Natural killer cell (primary cell): ENCODE data around the gene TENM3. TPM values are rescaled to one million over a fixed set of nuclear protein-coding genes. Genes with fewer than 3 reads are reported as not detected.

ENCODE experiments used
- ATAC-seq, 3 donors: fragments of 150-1000 bp in 2 of 3; fragments of 200-7000 bp in 1 of 3; cut with Tn5 transposase; 1 replicate in 1 of 3; 2 replicates in 2 of 3; pipeline ENCODE4 v1.10.0; 2021; ENCODE audit warnings: mild to moderate bottlenecking in 2 of 3, moderate library complexity in 2 of 3
- DNase-seq, 2 donors: peaks; one replicate each; pipeline versions ENCODE4 v3.0.0 to v3.0.0-alpha.2; 2013 to 2021; ENCODE audit warnings: mixed read lengths in 1 of 2
- H3K27ac ChIP-seq: one replicate; pipeline ENCODE4 v1.5.1; 2013; ENCODE audit warnings: mild to moderate bottlenecking, low read length
- H3K27me3 ChIP-seq: one replicate; pipeline ENCODE4 v1.6.1; 2013; ENCODE audit warnings: low read length; ENCODE audit not compliant: control insufficient read depth, insufficient read depth
- H3K36me3 ChIP-seq: one replicate; pipeline ENCODE4 v1.6.1; 2013; ENCODE audit warnings: low read length; ENCODE audit not compliant: control insufficient read depth, insufficient read depth
- H3K4me1 ChIP-seq: one replicate; pipeline ENCODE4 v1.6.1; 2013; ENCODE audit warnings: low read length; ENCODE audit not compliant: control insufficient read depth, insufficient read depth
- H3K4me3 ChIP-seq: one replicate; pipeline ENCODE4 v1.5.1; 2013; ENCODE audit warnings: low read length
- H3K9me3 ChIP-seq: one replicate; pipeline ENCODE4 v1.6.1; 2013; ENCODE audit warnings: low read length; ENCODE audit not compliant: control insufficient read depth, insufficient read depth
- H3K27ac Mint-ChIP-seq, 2 donors: one replicate each; pipeline ENCODE4 v1.8.0; 2022; ENCODE audit warnings: mild to moderate bottlenecking in 2 of 2, mixed read lengths in 2 of 2, moderate library complexity in 1 of 2
- H3K27me3 Mint-ChIP-seq, 2 donors: one replicate each; pipeline ENCODE4 v1.8.0; 2022; ENCODE audit warnings: low read depth in 2 of 2, mixed read lengths in 2 of 2
- H3K36me3 Mint-ChIP-seq: one replicate; pipeline ENCODE4 v1.8.0; 2022; ENCODE audit warnings: mixed read lengths
- H3K4me1 Mint-ChIP-seq, 2 donors: one replicate each; pipeline ENCODE4 v1.8.0; 2022; ENCODE audit warnings: mixed read lengths in 2 of 2
- H3K4me3 Mint-ChIP-seq: one replicate; pipeline ENCODE4 v1.8.0; 2022; ENCODE audit warnings: mild to moderate bottlenecking, moderate library complexity, mixed read lengths
- H3K9me3 Mint-ChIP-seq, 2 donors: one replicate each; pipeline ENCODE4 v1.8.0; 2022; ENCODE audit warnings: mixed read lengths in 2 of 2
- CTCF ChIP-seq: fragments of 200-600 bp; IDR thresholded peaks from one replicate; pipeline ENCODE4 v1.8.0; 2022; ENCODE audit warnings: antibody characterized with exemption
- WGBS: methylation state at CpG from one replicate; pipeline ENCODE4 v1.1.7; 2013; ENCODE audit warnings: missing lambda C conversion rate; ENCODE audit not compliant: insufficient coverage; 5-methylcytosine and 5-hydroxymethylcytosine counted together
- intact Hi-C: fragments of 100-400 bp; cut with micrococcal nuclease; formaldehyde crosslinking; loops from one replicate; pipeline ENCODE4 v1.14.2; 2022
- total RNA-seq, 4 donors: library from RNA; stranded (reverse); fragments of 120-200 nt in 1 of 4; gene quantifications; one replicate each; pipeline versions ENCODE4 v1.2.3 to v1.2.4, GENCODE V29; 2013 to 2022

TENM3 gene
- total RNA-seq, 3 donors from 2014 or later (not counting 1 experiment from before 2014, with no cell fraction given): not detected

GRCh38 chr4:182555997-182556418 lies 312.8 kb downstream of the TENM3 start:
- Mint-ChIP-seq H3K27ac (no peak overlapping the region), H3K36me3 (no peaks in the 10 kb centered on the region), H3K9me3 (no peaks in the 10 kb centered on the region), H3K4me3 (no peak overlapping the region), H3K27me3 (peaks cover 6 to 18% of the 10 kb centered on the region in 2 donors), H3K4me1 (no peaks in the 10 kb centered on the region)
- H3K36me3 ChIP-seq: no peaks in the 10 kb centered on the region
- H3K4me1 ChIP-seq: no peaks in the 10 kb centered on the region
- TF ChIP-seq CTCF: no peak
- no peaks in the 10 kb centered on the region for H3K27me3 ChIP-seq
- no peak overlapping the region for H3K27ac ChIP-seq
- H3K9me3 ChIP-seq: no peaks in the 10 kb centered on the region
- 90% methylated on average over 1 of the region's 1 CpG for WGBS
- intact Hi-C loops: no loop called here
- no peak for DNase-seq
- ATAC-seq: no peak
- H3K4me3 ChIP-seq: no peak overlapping the region

DNA sequence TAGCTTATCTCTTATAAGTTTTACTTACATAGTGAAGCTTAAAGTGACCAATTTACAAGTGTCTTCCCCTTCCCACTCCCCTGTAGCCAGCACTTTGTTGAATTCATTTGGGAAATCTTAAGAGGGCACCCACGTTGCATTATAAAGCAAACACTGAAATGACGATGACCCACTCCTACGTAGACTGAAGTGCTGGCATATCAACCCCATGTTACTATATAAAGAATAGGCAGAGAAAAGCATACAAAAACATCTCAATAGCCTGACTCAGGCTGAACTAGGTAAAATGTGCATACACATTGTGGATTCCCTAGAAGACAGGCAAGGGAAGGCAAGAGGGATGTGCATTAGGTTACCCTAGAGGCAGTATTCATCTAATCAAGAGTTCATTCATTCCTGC lies 313.4 kb downstream of the TENM3 start:
- H3K4me1 Mint-ChIP-seq: no peaks in the 10 kb centered on the region
- ATAC-seq (no peak), DNase-seq (no peak)
- H3K4me3 ChIP-seq: no peak overlapping the region
- no peak overlapping the region for H3K27ac ChIP-seq
- H3K9me3 ChIP-seq: no peaks in the 10 kb centered on the region
- no peaks in the 10 kb centered on the region for H3K27me3 ChIP-seq
- H3K27me3 Mint-ChIP-seq: peaks cover 6 to 18% of the 10 kb centered on the region in 2 donors
- no peak for TF ChIP-seq CTCF
- WGBS: 60% methylated on average over 2 of the region's 3 CpGs
- H3K4me3 Mint-ChIP-seq: no peak overlapping the region
- H3K36me3 ChIP-seq: no peaks in the 10 kb centered on the region
- H3K27ac Mint-ChIP-seq: no peak overlapping the region
- H3K9me3 Mint-ChIP-seq: no peaks in the 10 kb centered on the region
- no peaks in the 10 kb centered on the region for H3K36me3 Mint-ChIP-seq
- H3K4me1 ChIP-seq: no peaks in the 10 kb centered on the region
- intact Hi-C loops: no loop called here

- no peak overlapping the region for H3K4me3 Mint-ChIP-seq
- peaks cover 5 to 9% of the 10 kb centered on the region in 2 donors for H3K27me3 Mint-ChIP-seq
Measured at GRCh38 chr4:182560358-182560757, 317.2 kb downstream of the TENM3 start.

More at GRCh38 chr4:182560358-182560757, 317.2 kb downstream of the TENM3 start:
- H3K4me1 Mint-ChIP-seq: no peaks in the 10 kb centered on the region
- Histone ChIP-seq H3K9me3 (no peaks in the 10 kb centered on the region), H3K4me1 (no peaks in the 10 kb centered on the region), H3K27ac (no peak overlapping the region), H3K4me3 (no peak overlapping the region), H3K27me3 (no peaks in the 10 kb centered on the region), H3K36me3 (no peaks in the 10 kb centered on the region)
- no peak for DNase-seq
- TF ChIP-seq CTCF: no peak
- no peaks in the 10 kb centered on the region for H3K9me3 Mint-ChIP-seq
- ATAC-seq: no peak
- 53% methylated on average over 4 of the region's 4 CpGs for WGBS
- H3K36me3 Mint-ChIP-seq: no peaks in the 10 kb centered on the region
- H3K27ac Mint-ChIP-seq: no peak overlapping the region
- intact Hi-C loops: no loop called here
